ENCODE data around the gene CHD8.
"Not testable (repeated sequence)": the region's sequence is repeated elsewhere in the genome, so short reads cannot be mapped to it uniquely, and the experiment has no call there.

The CHD8 gene

DNA sequence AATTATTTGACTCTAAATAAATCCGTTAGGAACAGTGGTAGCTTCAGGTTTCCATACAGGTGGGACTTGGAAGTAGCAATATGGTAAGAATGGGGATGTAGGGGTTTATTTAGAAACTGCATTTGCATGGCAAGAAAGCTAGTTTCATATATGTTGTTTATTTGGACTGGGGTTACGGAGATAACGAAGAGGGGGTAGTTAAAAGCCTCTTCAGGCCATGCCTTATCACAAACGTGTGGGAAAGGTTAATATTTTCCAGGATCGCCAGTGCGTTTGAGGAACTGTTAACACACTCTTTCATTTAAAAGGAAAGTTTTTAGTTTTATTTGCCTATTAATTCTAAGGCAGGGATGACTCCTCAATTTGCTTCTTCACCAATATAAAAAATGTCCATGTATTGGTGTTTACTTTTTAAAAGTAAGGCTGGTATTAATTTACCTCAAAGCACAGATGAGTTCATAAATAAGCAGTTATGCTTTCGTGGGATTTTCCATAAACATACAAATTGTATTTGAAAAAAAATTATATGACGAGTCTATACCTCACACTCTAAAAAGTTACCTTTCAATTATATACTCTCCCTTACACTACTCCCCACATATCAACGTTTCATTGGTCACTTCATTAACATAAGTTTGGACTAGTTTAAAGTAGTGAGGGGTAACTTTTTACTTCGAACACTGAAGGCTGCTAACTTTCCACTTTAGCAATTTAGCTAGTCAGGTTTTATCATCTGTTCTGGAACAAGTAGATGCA lies 20.0 kb upstream of the CHD8 start:
- no peak for FAIRE-seq
- TF ChIP-seq POLR2A (IDR thresholded peaks at IDR 0.05; ENCODE audit: low read depth, low read length) = no peak
- no peak for DNase-seq (ENCODE audit: insufficient read length, low spot score)

DNA sequence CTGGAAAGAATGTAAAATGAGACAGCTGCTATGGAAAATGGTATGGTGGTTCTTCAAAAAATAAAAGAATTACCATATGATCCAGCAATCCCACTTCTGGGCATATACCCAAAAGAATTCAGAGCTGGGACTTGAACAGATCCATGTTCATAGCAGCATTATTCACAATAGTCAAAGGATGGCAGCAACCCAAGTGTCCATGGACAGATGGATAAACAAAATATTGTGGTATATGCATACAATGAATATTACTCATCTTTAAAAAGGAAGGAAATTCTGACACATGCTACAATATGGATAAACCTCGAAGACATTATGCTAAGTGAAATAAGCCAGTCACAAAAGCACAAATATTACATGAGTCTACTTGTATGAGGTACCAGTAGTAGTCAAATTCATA lies 11.7 kb upstream of the CHD8 start:
- TF ChIP-seq POLR2A (IDR thresholded peaks at IDR 0.05; ENCODE audit: low read depth, low read length) = no peak
- DNase-seq (ENCODE audit: insufficient read length, low spot score) = no peak
- peak; percentile 65 for FAIRE-seq

DNA sequence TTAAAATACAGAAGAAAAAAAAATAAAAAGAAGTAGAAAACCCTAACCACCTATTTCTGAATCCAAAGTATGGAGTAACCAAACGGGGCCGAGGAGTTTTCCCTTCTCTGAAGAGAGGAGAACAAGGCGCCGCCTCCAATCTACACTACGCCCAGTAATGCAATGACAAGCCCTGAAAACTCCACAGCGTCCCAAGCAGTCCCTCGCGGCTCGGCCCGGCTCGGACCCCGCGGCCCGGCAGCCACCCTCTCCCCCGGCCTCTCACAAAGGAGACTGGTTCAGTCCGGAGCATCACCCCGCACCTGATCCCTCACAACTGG lies 371 bp downstream of the CHD8 start:
- DNase-seq (ENCODE audit: insufficient read length, low spot score) (no peak), FAIRE-seq (no peak)
- no peak for TF ChIP-seq POLR2A (IDR thresholded peaks at IDR 0.05; ENCODE audit: low read depth, low read length)

DNA sequence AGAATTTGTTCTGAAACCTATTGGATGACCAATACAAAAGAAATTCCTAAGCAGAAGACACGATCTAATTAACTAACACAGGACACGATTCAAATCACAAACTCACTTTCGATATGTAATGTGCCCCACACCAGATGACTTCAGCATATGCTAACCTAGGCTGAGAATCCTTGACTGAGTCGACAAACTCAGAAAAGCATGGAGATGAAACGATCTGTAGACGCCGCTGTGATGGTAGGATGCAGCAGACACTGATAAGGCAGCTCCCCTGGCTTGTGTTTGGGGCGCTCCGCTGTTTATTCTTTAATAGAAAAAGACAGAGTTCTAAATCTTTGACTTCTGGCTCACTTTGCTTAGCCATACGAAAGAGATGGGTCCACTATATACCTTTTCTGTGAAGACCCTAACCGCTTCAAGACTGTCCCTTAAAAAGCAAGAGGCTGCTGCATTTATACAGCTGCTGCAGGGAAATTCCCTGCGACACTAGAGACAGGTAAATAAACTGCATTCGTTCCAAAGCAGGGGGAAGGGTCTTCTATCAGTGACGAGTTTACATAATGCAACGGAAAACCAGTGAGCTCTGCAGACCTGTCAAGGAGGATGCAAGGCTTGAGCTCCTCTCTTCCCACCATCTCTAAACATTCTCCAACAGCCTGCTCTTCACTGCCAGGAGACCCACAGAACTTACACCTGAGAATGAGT lies 929 bp downstream of the CHD8 start:
- no peak for TF ChIP-seq POLR2A (IDR thresholded peaks at IDR 0.05; ENCODE audit: low read depth, low read length)
- DNase-seq (ENCODE audit: insufficient read length, low spot score) = no peak
- no peak for FAIRE-seq

DNA sequence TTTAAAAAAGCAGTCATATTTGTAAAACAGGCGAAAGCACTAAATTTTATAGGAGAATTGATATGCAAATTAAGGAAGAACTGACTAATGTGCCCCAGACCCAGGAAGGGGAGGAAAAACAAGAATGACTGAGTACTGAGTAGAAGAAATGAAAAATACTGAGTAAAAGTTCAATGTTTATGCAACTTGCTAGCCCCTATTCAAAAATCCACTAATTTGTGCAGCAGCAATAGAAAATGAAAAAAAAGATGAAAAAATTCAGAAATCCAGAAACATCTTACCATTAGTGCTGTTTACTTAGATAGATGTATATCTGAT lies 6.1 kb downstream of the CHD8 start:
- TF ChIP-seq POLR2A (IDR thresholded peaks at IDR 0.05; ENCODE audit: low read depth, low read length) = no peak
- DNase-seq (ENCODE audit: insufficient read length, low spot score) = no peak
- no peak for FAIRE-seq

DNA sequence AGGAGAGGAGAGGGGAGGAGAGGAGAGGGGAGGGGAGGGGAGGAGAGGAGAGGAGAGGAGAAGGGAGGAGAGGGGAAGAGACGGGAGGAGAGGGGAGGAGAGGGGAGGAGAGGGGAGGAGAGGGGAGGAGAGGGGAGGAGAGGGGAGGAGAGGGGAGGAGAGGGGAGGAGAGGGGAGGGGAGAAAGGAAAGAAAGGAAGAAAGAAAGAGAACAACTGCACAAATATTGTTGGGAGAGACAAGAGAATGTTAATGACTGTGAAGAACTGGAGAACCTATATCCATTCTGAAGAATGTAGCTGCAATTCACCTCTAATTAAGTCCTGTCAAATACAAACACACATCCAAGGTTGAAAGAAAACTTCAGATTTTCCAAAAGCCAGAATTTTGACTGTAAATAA lies 13.3 kb downstream of the CHD8 start:
- FAIRE-seq; DNase-seq (ENCODE audit: insufficient read length, low spot score): not testable (repeated sequence)

DNA sequence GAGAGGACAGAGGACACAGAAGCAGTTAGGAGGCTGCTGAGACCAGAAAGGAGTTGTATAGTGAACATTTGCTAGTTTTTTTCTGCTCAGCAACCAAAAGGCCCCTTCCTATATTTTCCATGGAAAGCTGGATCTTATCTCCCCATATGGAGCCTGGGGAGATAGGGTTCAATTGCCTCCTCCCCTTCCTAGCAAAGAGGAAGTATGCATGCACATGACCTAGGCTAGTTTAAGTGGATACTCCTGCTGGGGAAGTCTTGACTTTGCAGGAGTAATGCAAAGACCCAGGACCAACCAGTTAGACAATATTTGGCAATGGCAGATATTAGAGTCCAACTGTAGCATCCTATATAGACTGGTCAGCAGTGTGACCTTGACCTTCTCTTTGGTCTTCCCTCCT lies 15.1 kb downstream of the CHD8 start:
- TF ChIP-seq POLR2A (IDR thresholded peaks at IDR 0.05; ENCODE audit: low read depth, low read length) = no peak
- DNase-seq (ENCODE audit: insufficient read length, low spot score) (no peak), FAIRE-seq (no peak)

DNA sequence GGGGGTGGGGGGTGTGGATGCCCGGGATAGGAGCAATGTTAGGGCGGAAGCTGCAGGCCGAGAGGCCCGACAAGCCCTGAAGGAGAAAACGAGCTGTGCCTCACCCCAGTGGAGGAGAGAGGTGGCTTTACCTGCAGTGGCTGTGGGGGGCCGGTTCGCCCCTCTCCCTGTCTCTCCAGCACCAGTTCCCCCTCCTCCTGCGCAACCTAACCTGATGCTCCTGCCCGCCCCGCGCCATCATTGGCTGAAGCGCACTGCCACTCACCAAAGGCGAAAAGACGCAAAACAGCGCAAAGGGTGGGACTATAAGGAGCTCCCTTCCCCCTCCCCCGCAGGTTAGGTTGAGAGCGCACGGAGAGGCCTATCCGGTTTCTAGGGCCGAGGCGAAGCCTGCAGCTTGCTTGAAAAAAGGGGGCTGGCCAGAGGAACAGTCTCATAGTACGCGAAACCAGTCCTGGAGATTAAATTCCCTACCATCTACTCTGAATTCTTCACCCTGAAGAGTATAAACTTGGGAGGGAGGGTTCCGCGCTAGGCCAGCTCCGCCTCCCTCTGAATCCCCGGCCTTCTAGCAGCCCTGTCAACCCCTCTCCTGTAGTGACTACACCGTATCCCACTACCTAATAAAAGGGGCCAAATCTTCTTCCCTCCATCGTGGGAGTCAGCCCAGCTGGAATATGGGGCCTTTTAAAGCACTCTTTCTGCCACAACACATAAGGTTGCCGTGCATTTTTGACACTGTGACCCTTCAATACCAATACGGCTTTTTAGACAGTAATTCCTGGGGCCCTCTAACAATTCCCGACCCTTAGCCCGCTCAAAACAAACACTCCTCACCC lies 18.6 kb downstream of the CHD8 start:
- peak; percentile 94 for FAIRE-seq
- TF ChIP-seq POLR2A (IDR thresholded peaks at IDR 0.05; ENCODE audit: low read depth, low read length) = 0 out of 2 replicates have a peak, but pooled peaks have one; percentile 20

DNA sequence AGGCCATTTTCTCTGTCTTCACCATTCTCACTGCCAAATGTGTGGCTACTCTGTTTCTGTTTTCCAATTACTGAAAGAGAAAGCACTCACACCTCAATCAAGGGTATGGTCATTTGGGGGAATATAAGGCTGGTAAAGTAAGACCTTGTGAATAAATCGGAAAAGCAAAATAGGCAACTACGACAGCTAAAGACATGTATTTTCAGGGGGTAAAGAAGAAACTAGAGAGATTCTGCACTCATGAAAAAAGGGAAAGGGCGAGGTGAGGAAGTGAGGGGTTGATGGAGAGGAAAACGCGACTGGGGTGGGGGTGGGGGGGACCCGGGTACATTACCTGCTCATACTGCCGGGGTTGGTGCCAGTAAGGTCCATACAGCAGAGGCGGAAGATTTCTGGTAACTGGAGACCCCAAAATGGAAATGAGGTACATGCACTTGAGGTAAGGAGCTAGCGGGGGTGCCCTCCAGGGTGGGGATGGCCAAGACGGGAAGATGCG lies 19.3 kb downstream of the CHD8 start:
- TF ChIP-seq POLR2A (IDR thresholded peaks at IDR 0.05; ENCODE audit: low read depth, low read length) = no peak
- FAIRE-seq = no peak
- no peak for DNase-seq (ENCODE audit: insufficient read length, low spot score)

More for the DNA sequence above, 18.6 kb downstream of the CHD8 start:
- DNase-seq (ENCODE audit: insufficient read length, low spot score) = peak; percentile 55

DNA sequence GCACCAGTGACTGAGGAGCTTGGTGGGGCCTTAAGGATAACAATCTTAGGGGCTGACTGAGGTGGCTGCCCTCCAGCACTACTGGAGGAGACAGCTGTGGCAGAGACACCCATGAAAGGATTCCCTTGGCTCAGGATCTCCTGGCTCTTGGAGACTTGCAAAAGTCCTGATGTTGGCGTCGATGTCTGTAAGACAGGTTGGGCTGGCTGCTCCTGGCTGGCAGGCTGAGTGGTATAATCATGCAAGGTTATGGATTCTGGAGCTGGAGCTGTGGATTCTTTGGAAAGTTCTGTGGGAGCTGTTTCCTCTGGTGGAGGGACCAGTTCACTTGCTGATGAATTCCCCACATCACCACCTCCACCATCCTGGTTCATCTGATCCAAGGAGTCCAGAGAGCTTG lies 24.8 kb downstream of the CHD8 start:
- FAIRE-seq (no peak), DNase-seq (ENCODE audit: insufficient read length, low spot score) (no peak)
- TF ChIP-seq POLR2A (IDR thresholded peaks at IDR 0.05; ENCODE audit: low read depth, low read length) = no peak

DNA sequence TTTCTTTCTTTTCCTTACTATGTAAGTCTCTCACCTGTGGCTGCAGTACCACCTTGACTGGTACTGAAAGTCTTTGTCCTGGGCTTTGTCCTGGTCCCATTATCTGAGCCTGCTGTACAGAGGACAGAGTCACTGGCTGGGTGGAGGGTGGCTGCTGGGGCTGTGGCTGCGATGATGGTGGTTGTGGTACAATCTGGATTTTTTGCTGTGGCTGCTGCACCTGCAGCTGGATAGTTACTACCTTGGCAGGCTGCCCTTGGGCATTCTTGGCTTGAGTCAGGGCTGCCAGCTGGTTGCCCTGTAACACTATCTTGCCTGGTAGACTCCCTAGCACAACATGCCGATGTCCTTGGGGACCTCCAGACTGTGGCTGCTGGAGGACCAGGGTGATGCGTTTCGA lies 27.0 kb downstream of the CHD8 start:
- FAIRE-seq (no peak), DNase-seq (ENCODE audit: insufficient read length, low spot score) (no peak)
- no peak for TF ChIP-seq POLR2A (IDR thresholded peaks at IDR 0.05; ENCODE audit: low read depth, low read length)

DNA sequence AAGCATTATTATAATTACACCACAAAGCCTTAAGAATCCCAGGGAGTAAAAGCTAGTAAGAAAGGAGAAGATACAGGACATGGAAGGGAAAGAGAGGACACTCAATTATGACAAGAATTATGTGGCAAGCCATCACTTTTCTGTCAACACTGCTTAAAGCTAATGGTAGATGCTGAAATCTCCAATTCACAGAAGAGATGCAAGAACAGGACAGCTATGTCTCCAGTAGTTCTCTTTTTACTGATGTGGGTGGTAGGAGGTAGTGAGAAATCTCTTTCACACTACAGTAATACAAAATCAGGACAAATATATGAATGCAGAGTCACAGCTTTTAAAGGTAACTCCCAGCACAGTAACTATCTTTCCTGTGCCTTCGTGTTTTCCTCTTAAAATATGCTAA lies 29.2 kb downstream of the CHD8 start:
- DNase-seq (ENCODE audit: insufficient read length, low spot score) (no peak), FAIRE-seq (no peak)
- no peak for TF ChIP-seq POLR2A (IDR thresholded peaks at IDR 0.05; ENCODE audit: low read depth, low read length)

DNA sequence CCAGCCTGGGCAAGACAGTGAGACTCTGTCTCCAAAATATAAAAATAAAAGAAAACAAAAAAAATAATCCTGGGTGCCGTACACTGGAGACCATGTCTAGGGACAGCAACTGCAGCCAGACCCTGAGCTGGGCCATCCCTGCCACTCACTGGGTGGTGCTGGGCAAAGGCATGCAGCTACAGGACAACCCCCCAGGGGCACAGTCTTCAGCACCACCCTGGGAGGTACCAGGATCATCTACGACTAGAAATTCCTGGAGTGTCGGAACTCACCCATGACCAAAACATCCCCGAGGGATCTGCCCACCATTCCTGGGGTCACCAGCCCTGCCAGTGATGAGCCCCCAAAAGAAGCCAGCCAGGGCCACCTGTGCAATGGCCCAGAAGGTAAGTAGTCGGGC lies 36.4 kb downstream of the CHD8 start:
- DNase-seq (ENCODE audit: insufficient read length, low spot score) (no peak), FAIRE-seq (no peak)
- TF ChIP-seq POLR2A (IDR thresholded peaks at IDR 0.05; ENCODE audit: low read depth, low read length) = no peak

DNA sequence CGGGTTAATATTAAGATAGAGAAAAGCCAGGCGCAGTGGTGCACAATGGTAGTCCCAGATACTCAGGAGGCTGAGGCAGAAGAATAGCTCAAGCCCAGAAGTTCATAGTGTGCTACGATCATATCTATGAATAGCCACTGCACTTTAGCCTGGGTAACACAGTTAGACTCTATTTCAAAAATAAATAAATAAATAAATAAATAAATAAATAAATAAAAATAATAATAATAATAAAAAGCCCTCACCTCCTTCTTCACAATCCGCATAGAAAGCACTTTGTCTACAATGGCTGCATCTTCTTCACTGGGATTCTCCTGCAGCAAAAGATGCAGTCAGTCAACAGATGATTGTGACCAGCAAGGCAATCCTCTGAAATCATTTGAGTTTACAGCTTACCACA lies 40.6 kb downstream of the CHD8 start:
- FAIRE-seq (no peak), DNase-seq (ENCODE audit: insufficient read length, low spot score) (no peak)

More for the DNA sequence above, 40.6 kb downstream of the CHD8 start:
- no peak for TF ChIP-seq POLR2A (IDR thresholded peaks at IDR 0.05; ENCODE audit: low read depth, low read length)

Measured in H54 (cell line).